Peyer's patch (tissue), 4 donors: ENCODE data around the gene SLC26A9. TPM values are rescaled to one million over a fixed set of nuclear protein-coding genes. Genes with fewer than 3 reads are reported as not detected.

Experiments used
- DNase-seq, 3 donors: peaks; one replicate each; pipeline ENCODE4 v3.0.0-alpha.2; 2017 to 2019
- H3K27ac ChIP-seq, 4 donors: fragments of 200-600 bp; sonication (generic); one replicate each; pipeline ENCODE4 v1.5.1; 2016 to 2019
- H3K27me3 ChIP-seq, 2 donors: fragments of 200-600 bp; sonication (generic); one replicate each; pipeline ENCODE4 v1.5.1; 2019
- H3K36me3 ChIP-seq, 3 donors: fragments of 200-600 bp; sonication (generic); one replicate each; pipeline ENCODE4 v1.5.1; 2016 to 2019
- H3K4me1 ChIP-seq, 4 donors: fragments of 200-600 bp; sonication (generic); one replicate each; pipeline ENCODE4 v1.5.1; 2016 to 2019
- H3K4me3 ChIP-seq, 4 donors: fragments of 200-600 bp; sonication (generic); 1 replicate in 3 of 4; 2 replicates in 1 of 4; pipeline ENCODE4 v1.5.1; 2016 to 2019; ENCODE audit warnings: mild to moderate bottlenecking in 1 of 4
- H3K9me3 ChIP-seq, 4 donors: fragments of 200-600 bp; sonication (generic); one replicate each; pipeline ENCODE4 v1.5.1; 2016 to 2019; ENCODE audit warnings: mild to moderate bottlenecking in 1 of 4
- CTCF ChIP-seq, 6 experiments: fragments of 450-650 bp in 4 of 6; fragments of 200-600 bp in 2 of 6; sonication (generic) in 1 of 6; IDR thresholded peaks; one replicate each; pipeline ENCODE4 v1.5.1; 2017 to 2019; ENCODE audit warnings: antibody characterized with exemption in 6 of 6, mild to moderate bottlenecking in 3 of 6, moderate library complexity in 1 of 6
- POLR2A ChIP-seq, 2 donors: fragments of 450-650 bp; IDR thresholded peaks; one replicate each; pipeline ENCODE4 v1.5.1; 2017; ENCODE audit warnings: antibody characterized with exemption in 2 of 2, mild to moderate bottlenecking in 2 of 2, moderate library complexity in 2 of 2
- total RNA-seq, 4 donors: library from RNA; depleted of rRNA; stranded (reverse); fragments of >200 nt; gene quantifications; one replicate each; pipeline ENCODE4 v1.1.0, GENCODE V29; 2016

SLC26A9 gene
- total RNA-seq, 4 donors from 2014 or later = not detected

- DNase-seq = peak in 1 of 3 donors; percentile 4
Observed at GRCh38 chr1:205926213-205926612, 17.0 kb downstream of the SLC26A9 start.

DNA sequence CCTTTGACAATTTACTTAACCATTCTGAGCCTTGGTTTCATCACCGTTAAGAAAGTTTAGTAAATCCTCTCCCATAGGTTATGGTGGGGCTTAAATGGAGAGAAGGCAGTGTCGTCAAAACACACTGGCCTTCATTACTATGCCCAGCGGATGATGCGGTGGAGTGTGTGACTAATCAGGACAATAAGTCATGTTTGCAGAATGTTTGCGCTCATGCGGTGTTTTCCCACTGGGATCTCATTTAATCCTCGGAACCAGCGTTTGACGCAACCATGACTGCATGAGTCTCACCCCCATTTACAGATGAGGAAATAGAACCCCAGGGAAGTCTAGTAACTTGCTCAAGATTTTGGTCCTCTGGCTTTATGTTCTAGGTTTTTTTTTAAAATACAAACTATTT, 17.5 kb downstream of the SLC26A9 start:
- TF ChIP-seq CTCF (IDR thresholded peaks at IDR 0.05) (no peak), POLR2A (IDR thresholded peaks at IDR 0.05) (no peak)
- no peaks in the 10 kb centered on the region for H3K36me3 ChIP-seq
- H3K27ac ChIP-seq = no peak overlapping the region
- H3K4me3 ChIP-seq = no peak overlapping the region
- no peaks in the 10 kb centered on the region for H3K9me3 ChIP-seq
- no peaks in the 10 kb centered on the region for H3K4me1 ChIP-seq
- no peaks in the 10 kb centered on the region for H3K27me3 ChIP-seq
- DNase-seq = peak in 1 of 3 donors; percentile 32

More at GRCh38 chr1:205926213-205926612, 17.0 kb downstream of the SLC26A9 start:
- no peaks in the 10 kb centered on the region for H3K4me1 ChIP-seq
- no peak for TF ChIP-seq POLR2A (IDR thresholded peaks at IDR 0.05)
- no peaks in the 10 kb centered on the region for H3K36me3 ChIP-seq
- H3K27me3 ChIP-seq = no peaks in the 10 kb centered on the region
- no peak overlapping the region for H3K4me3 ChIP-seq
- H3K27ac ChIP-seq = no peak overlapping the region
- H3K9me3 ChIP-seq = no peaks in the 10 kb centered on the region

DNA sequence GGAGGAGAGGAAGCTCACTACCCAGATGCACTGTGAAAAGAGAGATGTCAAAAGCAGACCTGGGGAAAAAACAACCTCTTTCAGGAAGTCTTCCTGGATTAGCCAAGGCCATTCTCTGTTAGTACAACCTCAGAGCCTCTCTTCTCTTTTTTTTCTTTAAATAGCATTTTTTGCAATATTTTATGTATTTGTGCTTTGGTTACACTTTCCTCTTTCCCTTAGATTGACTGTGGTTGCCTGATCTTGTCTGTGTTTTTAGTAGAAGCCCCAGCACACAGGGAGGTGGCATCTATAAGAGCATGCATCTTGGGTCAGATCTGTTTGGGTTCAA, 18.8 kb downstream of the SLC26A9 start:
- H3K27me3 ChIP-seq = no peaks in the 10 kb centered on the region
- no peak for DNase-seq
- H3K36me3 ChIP-seq = no peaks in the 10 kb centered on the region
- TF ChIP-seq POLR2A (IDR thresholded peaks at IDR 0.05) (no peak), CTCF (IDR thresholded peaks at IDR 0.05) (no peak)
- no peaks in the 10 kb centered on the region for H3K9me3 ChIP-seq
- H3K27ac ChIP-seq = no peak overlapping the region
- H3K4me1 ChIP-seq = no peaks in the 10 kb centered on the region
- H3K4me3 ChIP-seq = no peak overlapping the region

DNA sequence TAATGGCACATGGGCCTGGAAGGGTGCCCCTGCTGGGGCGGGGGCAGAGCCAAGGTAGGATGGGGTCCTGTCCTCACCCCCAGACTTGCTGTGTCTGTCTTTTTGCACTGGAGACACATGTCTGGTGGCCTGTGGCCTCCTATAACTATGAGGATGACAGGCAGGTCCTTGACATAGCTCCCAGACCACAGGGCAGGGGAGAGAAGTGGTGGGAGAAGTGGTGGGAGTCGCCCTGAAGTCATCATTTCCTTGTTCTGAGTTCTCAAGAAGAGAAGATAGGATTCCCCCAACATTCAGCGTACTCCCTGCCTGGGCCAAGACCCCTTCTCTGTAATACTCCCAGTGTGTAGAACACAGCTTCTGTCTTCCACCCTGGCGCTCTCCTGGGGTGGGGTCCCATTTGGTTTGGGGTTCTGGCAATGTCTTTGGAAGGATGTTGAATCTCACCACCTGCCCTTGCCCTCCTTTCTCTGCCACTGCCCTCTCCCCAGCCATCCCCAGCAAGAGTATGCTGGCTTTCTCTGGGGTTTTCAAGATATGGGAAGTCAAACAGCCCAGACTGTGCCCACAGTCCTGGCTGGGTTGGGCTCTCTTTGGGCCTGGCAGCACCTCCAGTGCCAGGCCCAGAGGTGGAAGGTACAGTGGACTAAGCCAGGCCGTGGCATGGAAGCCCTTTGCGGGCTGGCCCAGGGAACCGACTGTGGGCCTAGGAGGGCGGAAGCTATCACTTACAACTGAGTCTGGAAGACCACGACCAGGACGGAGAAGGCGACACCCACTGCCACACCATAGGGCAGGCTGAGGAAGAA, 19.4 kb downstream of the SLC26A9 start:
- no peak overlapping the region for H3K27ac ChIP-seq
- peak in 1 of 3 donors; percentile 36 for DNase-seq
- H3K27me3 ChIP-seq = no peaks in the 10 kb centered on the region
- H3K9me3 ChIP-seq = no peaks in the 10 kb centered on the region
- H3K4me3 ChIP-seq = no peak overlapping the region
- TF ChIP-seq POLR2A (IDR thresholded peaks at IDR 0.05) (no peak), CTCF (IDR thresholded peaks at IDR 0.05) (no peak)
- no peaks in the 10 kb centered on the region for H3K36me3 ChIP-seq
- no peaks in the 10 kb centered on the region for H3K4me1 ChIP-seq

DNA sequence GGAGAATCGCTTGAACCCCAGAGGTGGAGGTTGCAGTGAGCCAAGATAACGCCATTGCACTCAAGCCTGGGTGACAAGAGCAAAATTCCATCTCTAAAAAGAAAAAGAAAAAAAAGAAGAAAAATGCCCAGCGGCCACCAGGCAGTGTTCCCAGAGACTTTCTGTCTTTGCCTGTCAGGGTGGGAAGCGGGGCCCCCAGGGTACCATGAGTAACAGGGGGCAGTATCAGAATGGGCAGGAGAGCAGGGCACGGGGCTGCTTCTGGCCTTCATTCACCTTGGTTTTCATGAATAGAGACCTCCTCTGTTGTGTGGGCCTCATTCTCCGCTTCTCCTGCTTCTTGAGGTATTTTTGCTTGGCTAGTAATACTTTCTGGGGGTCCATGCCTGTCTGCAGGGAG, 20.4 kb downstream of the SLC26A9 start:
- peak in 1 of 3 donors; percentile 8 for DNase-seq
- no peaks in the 10 kb centered on the region for H3K4me1 ChIP-seq
- no peaks in the 10 kb centered on the region for H3K36me3 ChIP-seq
- H3K9me3 ChIP-seq = no peaks in the 10 kb centered on the region
- H3K27ac ChIP-seq = no peak overlapping the region
- H3K27me3 ChIP-seq = no peaks in the 10 kb centered on the region
- H3K4me3 ChIP-seq = no peak overlapping the region
- TF ChIP-seq CTCF (IDR thresholded peaks at IDR 0.05) = no peak
- no peak for TF ChIP-seq POLR2A (IDR thresholded peaks at IDR 0.05)

DNA sequence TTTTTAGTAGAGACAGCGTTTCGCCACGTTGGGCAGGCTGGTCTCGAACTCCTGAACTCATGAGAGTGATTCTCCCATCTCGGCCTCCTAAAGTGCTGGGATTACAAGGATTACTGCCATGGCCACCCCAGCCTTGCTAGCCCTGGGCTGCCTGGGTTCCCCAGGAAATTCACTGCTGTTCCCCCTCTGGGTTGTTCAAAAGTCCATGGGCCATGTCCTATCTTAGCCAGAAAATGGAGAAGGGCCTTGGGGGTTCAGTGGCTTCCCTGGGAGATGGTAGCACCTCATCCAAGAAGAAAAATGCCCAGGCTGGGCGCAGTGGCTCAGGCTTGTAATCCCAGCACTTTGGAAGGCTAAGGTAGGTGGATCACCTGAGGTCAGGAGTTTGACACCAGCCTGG, 20.9 kb downstream of the SLC26A9 start:
- no peaks in the 10 kb centered on the region for H3K9me3 ChIP-seq
- H3K36me3 ChIP-seq = no peaks in the 10 kb centered on the region
- no peak overlapping the region for H3K27ac ChIP-seq
- H3K27me3 ChIP-seq = no peaks in the 10 kb centered on the region
- H3K4me3 ChIP-seq = no peak overlapping the region
- H3K4me1 ChIP-seq = no peaks in the 10 kb centered on the region
- peak in 1 of 3 donors; percentile 6 for DNase-seq
- TF ChIP-seq CTCF (IDR thresholded peaks at IDR 0.05) = no peak
- no peak for TF ChIP-seq POLR2A (IDR thresholded peaks at IDR 0.05)
